GM12878 (cell line): ENCODE data around the gene LMX1B. TPM values are rescaled to one million over a fixed set of nuclear protein-coding genes. Genes with fewer than 3 reads are reported as not detected.

ENCODE experiments used
- ATAC-seq: fragments of 200-7000 bp; cut with Tn5 transposase; 3 replicates; pipeline ENCODE4 v1.9.1; 2020; ENCODE audit warnings: mild to moderate bottlenecking, moderate library complexity
- BruUV-seq: library from RNA; stranded (reverse); fragments of 400-500 nt; replicated peaks from 2 replicates; lab custom pipeline; 2021; lab: Mats Ljungman, UMichigan
- CTCF ChIA-PET: fragments of 300-600 bp; sonication (Branson Sonifier 250); formaldehyde crosslinking; extraction: SDS; loops from one replicate; lab custom pipeline; 2021; ENCODE audit warnings: inconsistent platforms; lab: Yijun Ruan, JAX
- POLR2A ChIA-PET: fragments of 350-600 bp; formaldehyde crosslinking; extraction: SDS; loops from one replicate; lab custom pipeline; 2021; ENCODE audit warnings: inconsistent platforms; lab: Charles Lee
- RAD21 ChIA-PET: fragments of 300-600 bp; sonication (Branson Sonifier 250); formaldehyde crosslinking; loops from one replicate; lab custom pipeline; 2023; ENCODE audit warnings: antibody characterized with exemption; ENCODE audit not compliant: unreplicated experiment; lab: Charles Lee
- SMC1A ChIA-PET: fragments of 300-600 bp; sonication (Branson Sonifier 250); formaldehyde crosslinking; loops from one replicate; lab custom pipeline; 2023; ENCODE audit not compliant: unreplicated experiment, uncharacterized antibody; lab: Charles Lee
- DNase-seq: peaks from one replicate; pipeline ENCODE4 v3.0.0-alpha.2; 2011; ENCODE audit warnings: low read depth, low spot score
- FAIRE-seq: peaks from 3 replicates; lab custom pipeline; 2011; peaks lifted over from hg19 to GRCh38; lab: Jason Lieb, UNC
- H2AFZ ChIP-seq: 2 replicates; pipeline ENCODE4 v1.6.0; 2011; ENCODE audit warnings: low read depth, low read length, control low read depth; ENCODE audit not compliant: control insufficient read depth
- H3K27ac ChIP-seq: 2 replicates; pipeline ENCODE4 v1.5.1; 2011; ENCODE audit warnings: control low read depth; ENCODE audit not compliant: control insufficient read depth, insufficient read depth
- H3K27me3 ChIP-seq, 2 experiments: replicated peaks in 1 of 2; 2 replicates each; pipeline versions ENCODE4 v1.6.0 to v1.6.1; 2011; ENCODE audit warnings: low read length in 1 of 2; ENCODE audit not compliant: control insufficient read depth in 2 of 2, insufficient read depth in 2 of 2
- H3K36me3 ChIP-seq, 2 experiments: 2 replicates each; pipeline ENCODE4 v1.5.1; 2011; ENCODE audit warnings: low read length in 1 of 2; ENCODE audit not compliant: control insufficient read depth in 2 of 2, insufficient read depth in 2 of 2
- H3K4me1 ChIP-seq: 2 replicates; pipeline ENCODE4 v1.6.1; 2011; ENCODE audit warnings: mild to moderate bottlenecking, low read length, moderate library complexity, mixed read lengths; ENCODE audit not compliant: control insufficient read depth, insufficient read depth
- H3K4me2 ChIP-seq: 2 replicates; pipeline ENCODE4 v1.6.0; 2011; ENCODE audit warnings: control low read depth; ENCODE audit not compliant: control insufficient read depth, insufficient read depth
- H3K4me3 ChIP-seq: fragments of 200-600 bp; sonication (generic); 2 replicates; pipeline ENCODE4 v1.5.1; 2016
- H3K79me2 ChIP-seq: 2 replicates; pipeline ENCODE4 v1.6.0; 2011; ENCODE audit warnings: low read length; ENCODE audit not compliant: control insufficient read depth, insufficient read depth
- H3K9ac ChIP-seq: 2 replicates; pipeline ENCODE4 v1.8.0; 2011; ENCODE audit warnings: low read length, control low read depth, mixed read lengths; ENCODE audit not compliant: control insufficient read depth, insufficient read depth
- H3K9me3 ChIP-seq: replicated peaks from 3 replicates; pipeline ENCODE4 v1.5.1; 2011; ENCODE audit warnings: mild to moderate bottlenecking, low read length; ENCODE audit not compliant: control insufficient read depth, insufficient read depth
- H4K20me1 ChIP-seq: 2 replicates; pipeline ENCODE4 v1.6.0; 2011; ENCODE audit not compliant: control insufficient read depth, insufficient read depth
- BACH1 ChIP-seq: fragments of 450-650 bp; IDR thresholded peaks from 2 replicates; pipeline ENCODE4 v1.6.1; 2017; ENCODE audit warnings: mild to moderate bottlenecking, borderline replicate concordance
- CHD4 ChIP-seq: fragments of 200-600 bp; sonication (generic); IDR thresholded peaks from 2 replicates; pipeline ENCODE4 v1.6.1; 2016; ENCODE audit warnings: mild to moderate bottlenecking
- ESRRA ChIP-seq: IDR thresholded peaks from 2 replicates; pipeline ENCODE4 v1.6.1; 2012; ENCODE audit warnings: mild to moderate bottlenecking, low read length, improper control_type of control experiment
- FOXK2 ChIP-seq: fragments of 450-650 bp; IDR thresholded peaks from 2 replicates; pipeline ENCODE4 v1.6.1; 2017; ENCODE audit warnings: mild to moderate bottlenecking, moderate library complexity
- GABPA ChIP-seq: IDR thresholded peaks from 2 replicates; pipeline ENCODE4 v1.6.1; 2014; ENCODE audit warnings: antibody characterized with exemption, low read depth, mild to moderate bottlenecking, inconsistent platforms
- HCFC1 ChIP-seq: fragments of 150-350 bp; IDR thresholded peaks from 2 replicates; pipeline ENCODE4 v1.6.1; 2014; ENCODE audit warnings: low read length
- KDM1A ChIP-seq: fragments of 200-600 bp; sonication (generic); IDR thresholded peaks from 2 replicates; pipeline ENCODE4 v1.6.1; 2016; ENCODE audit warnings: borderline replicate concordance
- MYC ChIP-seq: IDR thresholded peaks from 2 replicates; pipeline ENCODE4 v1.6.1; 2011; ENCODE audit warnings: mild to moderate bottlenecking, low read length, moderate library complexity, inconsistent platforms; ENCODE audit not compliant: insufficient read depth, insufficient replicate concordance, insufficient read length, severe bottlenecking
- PAX5 ChIP-seq: IDR thresholded peaks from 2 replicates; pipeline ENCODE4 v1.6.1; 2011; ENCODE audit warnings: low read depth, low read length, borderline replicate concordance
- RBBP5 ChIP-seq: fragments of 200-600 bp; sonication (generic); conservative IDR thresholded peaks from 2 replicates; pipeline ENCODE4 v1.6.1; 2016
- RUNX3 ChIP-seq: IDR thresholded peaks from 2 replicates; pipeline ENCODE4 v1.6.1; 2012; ENCODE audit warnings: low read length, inconsistent platforms
- ZBED1 ChIP-seq: IDR thresholded peaks from 2 replicates; pipeline ENCODE4 v1.6.1; 2016; ENCODE audit warnings: borderline replicate concordance
- ZNF622 ChIP-seq: fragments of 450-650 bp; IDR thresholded peaks from 2 replicates; pipeline ENCODE4 v1.6.1; 2017; ENCODE audit warnings: mild to moderate bottlenecking, inconsistent platforms
- WGBS: methylation state at CpG from one replicate; pipeline ENCODE4 v1.1.6; 2016; ENCODE audit warnings: low lambda C conversion rate; ENCODE audit not compliant: insufficient replicate concordance, insufficient coverage; ENCODE audit errors: missing lambda C conversion rate; 5-methylcytosine and 5-hydroxymethylcytosine counted together
- in situ Hi-C: fragments of 300-500 bp; cut with MboI; formaldehyde crosslinking; loops from 9 replicates; pipeline ENCODE4 v1.14.3; 2018; ENCODE audit warnings: mixed read lengths
- intact Hi-C: fragments of 100-400 bp; cut with micrococcal nuclease; formaldehyde crosslinking; loops from one replicate; pipeline ENCODE4 v1.14.2; 2022; ENCODE audit not compliant: unreplicated experiment
- polyA plus RNA-seq, 11 experiments: library from polyadenylated mRNA; depleted of rRNA in 4 of 11; unstranded in 6 of 11; stranded (reverse) in 5 of 11; fragments of >200 nt; fragmentation: Nextera tagmentation in 4 of 11; fragmentation: Illumina TruSeq in 1 of 11; extraction: Ambion mirVana in 4 of 11; extraction: Trizol in 1 of 11; gene quantifications; 1 replicate in 1 of 11; 2 replicates in 10 of 11; pipeline versions ENCODE4 v1.2.1 to v1.2.3, GENCODE V29; 2011 to 2016; ENCODE audit warnings: inconsistent platforms in 2 of 11, missing spikeins in 2 of 11, low read depth in 1 of 11
- total RNA-seq, 4 experiments: library from RNA; depleted of rRNA in 3 of 4; stranded (reverse); fragments of >200 nt in 3 of 4; fragmentation: Illumina TruSeq in 1 of 4; extraction: Trizol in 1 of 4; gene quantifications; 2 replicates each; pipeline versions ENCODE4 v1.2.1 to v1.2.3, GENCODE V29; 2013 to 2021
- TF ChIP-seq, protein P1 (sequence below): IDR thresholded peaks from 2 replicates; pipeline ENCODE4 v1.6.1; 2012; ENCODE audit warnings: mild to moderate bottlenecking, low read depth, low read length
- TF ChIP-seq, protein P2 (sequence below): IDR thresholded peaks from 2 replicates; pipeline ENCODE4 v1.6.1; 2011; ENCODE audit warnings: borderline replicate concordance, low read depth, mild to moderate bottlenecking, moderate library complexity, mixed read lengths, low read length; ENCODE audit not compliant: insufficient read depth; ENCODE audit errors: extremely low read length
- TF ChIP-seq, protein P3 (sequence below): fragments of 450-650 bp; IDR thresholded peaks from 2 replicates; pipeline ENCODE4 v1.6.1; 2014; ENCODE audit warnings: mild to moderate bottlenecking
- TF ChIP-seq, protein P4 (sequence below): fragments of 150-350 bp; IDR thresholded peaks from 2 replicates; pipeline ENCODE4 v1.6.1; 2016; ENCODE audit warnings: low read depth, low read length

Gene LMX1B
- total and polyA plus RNA-seq, 10 of the 15 experiments (the other 5 are each of a cell fraction or from before 2014, with no cell fraction given), result not detected

DNA sequence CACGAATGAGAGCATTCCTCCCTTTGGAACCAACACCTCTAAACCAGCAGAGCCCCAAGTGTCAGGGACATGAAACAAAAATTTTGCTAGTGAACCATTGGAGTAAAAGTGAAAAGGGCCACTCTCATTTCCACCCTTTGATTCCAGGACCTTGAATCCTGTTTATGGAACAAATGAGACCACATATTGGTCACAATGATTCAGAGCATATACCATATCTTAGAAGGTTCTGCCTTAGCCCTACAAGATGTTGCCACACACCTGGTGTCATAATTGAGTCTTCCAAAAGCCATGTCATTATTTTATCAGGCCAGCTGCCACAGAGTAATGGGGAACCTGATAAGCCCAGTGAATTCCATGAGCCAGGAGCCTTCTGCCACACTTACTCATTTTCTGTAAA, 124.8 kb downstream of the LMX1B start:
- Histone ChIP-seq H3K9me3 (no peaks in the 10 kb centered on the region; the same call in 1 of the 3 replicates), H3K36me3 (no peaks in the 10 kb centered on the region), H3K4me3 (no peak overlapping the region), H3K79me2 (no peaks in the 10 kb centered on the region), H3K9ac (no peak overlapping the region), H3K27me3 (no peaks in the 10 kb centered on the region), H4K20me1 (no peaks in the 10 kb centered on the region), H3K4me2 (no peak overlapping the region), H2AFZ (no peak overlapping the region), H3K4me1 (no peaks in the 10 kb centered on the region), H3K27ac (no peak overlapping the region)
- FAIRE-seq, result no peak
- intact Hi-C loops, result no loop called here
- CTCF ChIA-PET, result no interaction called here
- RAD21 ChIA-PET, result no interaction called here
- no peak for ATAC-seq
- no peak for DNase-seq
- POLR2A ChIA-PET, result no interaction called here
- WGBS, result 4% methylated on average over 1 of the region's 1 CpG
- SMC1A ChIA-PET, result no interaction called here
- no TSS peak for BruUV-seq
- in situ Hi-C loops, result no loop called here
- no peak for TF ChIP-seq PAX5
- no peak for TF ChIP-seq CHD4
- no peak for TF ChIP-seq BACH1
- TF ChIP-seq RUNX3, result no peak
- TF ChIP-seq, protein P1, sequence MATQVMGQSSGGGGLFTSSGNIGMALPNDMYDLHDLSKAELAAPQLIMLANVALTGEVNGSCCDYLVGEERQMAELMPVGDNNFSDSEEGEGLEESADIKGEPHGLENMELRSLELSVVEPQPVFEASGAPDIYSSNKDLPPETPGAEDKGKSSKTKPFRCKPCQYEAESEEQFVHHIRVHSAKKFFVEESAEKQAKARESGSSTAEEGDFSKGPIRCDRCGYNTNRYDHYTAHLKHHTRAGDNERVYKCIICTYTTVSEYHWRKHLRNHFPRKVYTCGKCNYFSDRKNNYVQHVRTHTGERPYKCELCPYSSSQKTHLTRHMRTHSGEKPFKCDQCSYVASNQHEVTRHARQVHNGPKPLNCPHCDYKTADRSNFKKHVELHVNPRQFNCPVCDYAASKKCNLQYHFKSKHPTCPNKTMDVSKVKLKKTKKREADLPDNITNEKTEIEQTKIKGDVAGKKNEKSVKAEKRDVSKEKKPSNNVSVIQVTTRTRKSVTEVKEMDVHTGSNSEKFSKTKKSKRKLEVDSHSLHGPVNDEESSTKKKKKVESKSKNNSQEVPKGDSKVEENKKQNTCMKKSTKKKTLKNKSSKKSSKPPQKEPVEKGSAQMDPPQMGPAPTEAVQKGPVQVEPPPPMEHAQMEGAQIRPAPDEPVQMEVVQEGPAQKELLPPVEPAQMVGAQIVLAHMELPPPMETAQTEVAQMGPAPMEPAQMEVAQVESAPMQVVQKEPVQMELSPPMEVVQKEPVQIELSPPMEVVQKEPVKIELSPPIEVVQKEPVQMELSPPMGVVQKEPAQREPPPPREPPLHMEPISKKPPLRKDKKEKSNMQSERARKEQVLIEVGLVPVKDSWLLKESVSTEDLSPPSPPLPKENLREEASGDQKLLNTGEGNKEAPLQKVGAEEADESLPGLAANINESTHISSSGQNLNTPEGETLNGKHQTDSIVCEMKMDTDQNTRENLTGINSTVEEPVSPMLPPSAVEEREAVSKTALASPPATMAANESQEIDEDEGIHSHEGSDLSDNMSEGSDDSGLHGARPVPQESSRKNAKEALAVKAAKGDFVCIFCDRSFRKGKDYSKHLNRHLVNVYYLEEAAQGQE, result no peak
- no peak for TF ChIP-seq MYC
- TF ChIP-seq ZBED1, result no peak
- no peak for TF ChIP-seq RBBP5
- TF ChIP-seq, protein P2, sequence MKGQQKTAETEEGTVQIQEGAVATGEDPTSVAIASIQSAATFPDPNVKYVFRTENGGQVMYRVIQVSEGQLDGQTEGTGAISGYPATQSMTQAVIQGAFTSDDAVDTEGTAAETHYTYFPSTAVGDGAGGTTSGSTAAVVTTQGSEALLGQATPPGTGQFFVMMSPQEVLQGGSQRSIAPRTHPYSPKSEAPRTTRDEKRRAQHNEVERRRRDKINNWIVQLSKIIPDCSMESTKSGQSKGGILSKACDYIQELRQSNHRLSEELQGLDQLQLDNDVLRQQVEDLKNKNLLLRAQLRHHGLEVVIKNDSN, result no peak
- no peak for TF ChIP-seq KDM1A
- TF ChIP-seq GABPA, result no peak
- TF ChIP-seq, protein P3, sequence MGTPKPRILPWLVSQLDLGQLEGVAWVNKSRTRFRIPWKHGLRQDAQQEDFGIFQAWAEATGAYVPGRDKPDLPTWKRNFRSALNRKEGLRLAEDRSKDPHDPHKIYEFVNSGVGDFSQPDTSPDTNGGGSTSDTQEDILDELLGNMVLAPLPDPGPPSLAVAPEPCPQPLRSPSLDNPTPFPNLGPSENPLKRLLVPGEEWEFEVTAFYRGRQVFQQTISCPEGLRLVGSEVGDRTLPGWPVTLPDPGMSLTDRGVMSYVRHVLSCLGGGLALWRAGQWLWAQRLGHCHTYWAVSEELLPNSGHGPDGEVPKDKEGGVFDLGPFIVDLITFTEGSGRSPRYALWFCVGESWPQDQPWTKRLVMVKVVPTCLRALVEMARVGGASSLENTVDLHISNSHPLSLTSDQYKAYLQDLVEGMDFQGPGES, result no peak
- TF ChIP-seq ZNF622, result no peak
- TF ChIP-seq, protein P4, sequence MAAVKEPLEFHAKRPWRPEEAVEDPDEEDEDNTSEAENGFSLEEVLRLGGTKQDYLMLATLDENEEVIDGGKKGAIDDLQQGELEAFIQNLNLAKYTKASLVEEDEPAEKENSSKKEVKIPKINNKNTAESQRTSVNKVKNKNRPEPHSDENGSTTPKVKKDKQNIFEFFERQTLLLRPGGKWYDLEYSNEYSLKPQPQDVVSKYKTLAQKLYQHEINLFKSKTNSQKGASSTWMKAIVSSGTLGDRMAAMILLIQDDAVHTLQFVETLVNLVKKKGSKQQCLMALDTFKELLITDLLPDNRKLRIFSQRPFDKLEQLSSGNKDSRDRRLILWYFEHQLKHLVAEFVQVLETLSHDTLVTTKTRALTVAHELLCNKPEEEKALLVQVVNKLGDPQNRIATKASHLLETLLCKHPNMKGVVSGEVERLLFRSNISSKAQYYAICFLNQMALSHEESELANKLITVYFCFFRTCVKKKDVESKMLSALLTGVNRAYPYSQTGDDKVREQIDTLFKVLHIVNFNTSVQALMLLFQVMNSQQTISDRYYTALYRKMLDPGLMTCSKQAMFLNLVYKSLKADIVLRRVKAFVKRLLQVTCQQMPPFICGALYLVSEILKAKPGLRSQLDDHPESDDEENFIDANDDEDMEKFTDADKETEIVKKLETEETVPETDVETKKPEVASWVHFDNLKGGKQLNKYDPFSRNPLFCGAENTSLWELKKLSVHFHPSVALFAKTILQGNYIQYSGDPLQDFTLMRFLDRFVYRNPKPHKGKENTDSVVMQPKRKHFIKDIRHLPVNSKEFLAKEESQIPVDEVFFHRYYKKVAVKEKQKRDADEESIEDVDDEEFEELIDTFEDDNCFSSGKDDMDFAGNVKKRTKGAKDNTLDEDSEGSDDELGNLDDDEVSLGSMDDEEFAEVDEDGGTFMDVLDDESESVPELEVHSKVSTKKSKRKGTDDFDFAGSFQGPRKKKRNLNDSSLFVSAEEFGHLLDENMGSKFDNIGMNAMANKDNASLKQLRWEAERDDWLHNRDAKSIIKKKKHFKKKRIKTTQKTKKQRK, result no peak
- no peak for TF ChIP-seq FOXK2
- TF ChIP-seq HCFC1, result no peak
- no peak for TF ChIP-seq ESRRA
